Epidermal melanocyte (primary cell): ENCODE results near the gene NOCT.
"Not testable (repeated sequence)": the region's sequence is repeated elsewhere in the genome, so short reads cannot be mapped to it uniquely, and the experiment has no call there.

ENCODE experiments used
- DNase-seq: peaks from one replicate; pipeline ENCODE4 v3.0.0; 2011; ENCODE audit warnings: low spot score; ENCODE audit not compliant: insufficient read length

The NOCT gene

GRCh38 chr4:139044291-139044690, 28.7 kb downstream of the NOCT start:
- DNase-seq: no peak

- DNase-seq: no peak
Measured at GRCh38 chr4:139048026-139048425, 32.4 kb downstream of the NOCT start.

GRCh38 chr4:139050446-139050845, 34.9 kb downstream of the NOCT start:
- no peak for DNase-seq

- DNase-seq: no peak
Measured at GRCh38 chr4:139053909-139054308, 38.3 kb downstream of the NOCT start.

- DNase-seq: no peak
Measured at GRCh38 chr4:139054791-139055505, 39.4 kb downstream of the NOCT start.

- DNase-seq: not testable (repeated sequence)
Measured at GRCh38 chr4:139059026-139059425, 43.4 kb downstream of the NOCT start.

- DNase-seq: no peak
Measured at GRCh38 chr4:139060591-139060990, 45.0 kb downstream of the NOCT start.

- DNase-seq: no peak
Measured at GRCh38 chr4:139076016-139076744, 60.6 kb downstream of the NOCT start.

- no peak for DNase-seq
Measured at GRCh38 chr4:139077567-139078355, 62.2 kb downstream of the NOCT start.

GRCh38 chr4:139078926-139079325, 63.3 kb downstream of the NOCT start:
- DNase-seq: no peak

GRCh38 chr4:139082750-139083606, 67.4 kb downstream of the NOCT start:
- DNase-seq: peak; percentile 96

GRCh38 chr4:139083607-139083955, 68.0 kb downstream of the NOCT start:
- peak; percentile 49 for DNase-seq

GRCh38 chr4:139083956-139084803, 68.6 kb downstream of the NOCT start:
- DNase-seq: peak; percentile 38

GRCh38 chr4:139084804-139085093, 69.2 kb downstream of the NOCT start:
- DNase-seq: no peak

- DNase-seq: no peak
Measured at GRCh38 chr4:139085141-139085540, 69.6 kb downstream of the NOCT start.

GRCh38 chr4:139092271-139092670, 76.7 kb downstream of the NOCT start:
- no peak for DNase-seq
